Thyroid gland (tissue), 4 donors: ENCODE results near the gene NEXN.

Experiments used
- CTCF ChIP-seq, 6 experiments: fragments of 200-600 bp in 3 of 6; fragments of 450-650 bp in 3 of 6; sonication (generic) in 3 of 6; IDR thresholded peaks; one replicate each; pipeline ENCODE4 v1.5.1; 2016 to 2019; ENCODE audit warnings: antibody characterized with exemption in 6 of 6, mild to moderate bottlenecking in 2 of 6, inconsistent platforms in 1 of 6, moderate library complexity in 1 of 6
- POLR2A ChIP-seq, 2 donors: fragments of 450-650 bp; IDR thresholded peaks; one replicate each; pipeline ENCODE4 v1.6.1; 2017; ENCODE audit warnings: antibody characterized with exemption in 2 of 2, mild to moderate bottlenecking in 2 of 2, moderate library complexity in 1 of 2

GRCh38 chr1:77953907-77954306, 65.5 kb downstream of the NEXN start:
- TF ChIP-seq CTCF (IDR thresholded peaks at IDR 0.05) (no peak), POLR2A (IDR thresholded peaks at IDR 0.05) (no peak)
